Neural crest cell (in vitro differentiated cells): Measurements from ENCODE around the gene LPP. TPM values are rescaled to one million over a fixed set of nuclear protein-coding genes. Genes with fewer than 3 reads are reported as not detected.
A peak's percentile ranks its signal among the peaks of the same experiment; 100 is the strongest.
"Not testable (repeated sequence)": the region's sequence is repeated elsewhere in the genome, so short reads cannot be mapped to it uniquely, and the experiment has no call there.

Experiments used
- DNase-seq: peaks from one replicate; pipeline ENCODE4 v3.0.0; 2021; ENCODE audit warnings: low read depth, mixed read lengths, low spot score
- H3K27ac Mint-ChIP-seq: one replicate; pipeline ENCODE4 v1.8.0; 2021; ENCODE audit warnings: mild to moderate bottlenecking, mixed read lengths; ENCODE audit not compliant: unreplicated experiment
- H3K27me3 Mint-ChIP-seq: 2 replicates; pipeline ENCODE4 v1.8.0; 2021; ENCODE audit warnings: low read depth, mild to moderate bottlenecking, mixed read lengths
- H3K36me3 Mint-ChIP-seq: 2 replicates; pipeline ENCODE4 v1.8.0; 2021; ENCODE audit warnings: low read depth, mild to moderate bottlenecking, mixed read lengths
- H3K4me1 Mint-ChIP-seq: 2 replicates; pipeline ENCODE4 v1.8.0; 2021; ENCODE audit warnings: mixed read lengths
- H3K4me3 Mint-ChIP-seq: one replicate; pipeline ENCODE4 v1.8.0; 2021; ENCODE audit warnings: mild to moderate bottlenecking, mixed read lengths
- H3K9me3 Mint-ChIP-seq: 2 replicates; pipeline ENCODE4 v1.8.0; 2021; ENCODE audit warnings: mixed read lengths
- CTCF ChIP-seq: fragments of 200-600 bp; sonication (generic); conservative IDR thresholded peaks from 2 replicates; pipeline ENCODE4 v1.5.0; 2021; ENCODE audit warnings: antibody characterized with exemption, mild to moderate bottlenecking
- total RNA-seq: library from RNA; stranded (reverse); gene quantifications from 2 replicates; pipeline ENCODE4 v1.2.1, GENCODE V29; 2021

LPP gene
- total RNA-seq, 1 donor from 2014 or later = 38.7 TPM

GRCh38 chr3:188634285-188634684 is 480.3 kb downstream of the LPP start:
- Mint-ChIP-seq H3K4me1 (no peaks in the 10 kb centered on the region), H3K4me3 (no peak overlapping the region), H3K27me3 (no peaks in the 10 kb centered on the region), H3K9me3 (peaks cover 6% of the 10 kb centered on the region), H3K36me3 (peaks cover 21% of the 10 kb centered on the region), H3K27ac (peak overlapping the region; percentile 84)
- TF ChIP-seq CTCF = no peak
- DNase-seq = no peak

GRCh38 chr3:188635258-188636042 is 481.5 kb downstream of the LPP start:
- H3K27ac Mint-ChIP-seq = peak overlapping the region; percentile 6
- peaks cover 17% of the 10 kb centered on the region for H3K36me3 Mint-ChIP-seq
- H3K4me1 Mint-ChIP-seq = no peaks in the 10 kb centered on the region
- no peak overlapping the region for H3K4me3 Mint-ChIP-seq
- no peaks in the 10 kb centered on the region for H3K27me3 Mint-ChIP-seq
- no peak for DNase-seq
- no peak for TF ChIP-seq CTCF
- peaks cover 6% of the 10 kb centered on the region for H3K9me3 Mint-ChIP-seq

- H3K4me3 Mint-ChIP-seq, H3K4me1 Mint-ChIP-seq, H3K27ac Mint-ChIP-seq, H3K9me3 Mint-ChIP-seq, DNase-seq, H3K27me3 Mint-ChIP-seq: not testable (repeated sequence)
- peaks cover 14% of the 10 kb centered on the region for H3K36me3 Mint-ChIP-seq
These were observed 482.3 kb downstream of the LPP start for GRCh38 chr3:188636292-188636691.

- Mint-ChIP-seq H3K27me3 (no peaks in the 10 kb centered on the region), H3K36me3 (peaks cover 5% of the 10 kb centered on the region), H3K4me1 (no peaks in the 10 kb centered on the region), H3K9me3 (no peaks in the 10 kb centered on the region), H3K4me3 (no peak overlapping the region), H3K27ac (no peak overlapping the region)
- no peak for TF ChIP-seq CTCF
- no peak for DNase-seq
These were observed 487.1 kb downstream of the LPP start for GRCh38 chr3:188641076-188641475.

- Mint-ChIP-seq H3K9me3 (no peaks in the 10 kb centered on the region), H3K36me3 (no peaks in the 10 kb centered on the region)
These were observed 489.8 kb downstream of the LPP start for GRCh38 chr3:188643736-188644135.

More at GRCh38 chr3:188643736-188644135, 489.8 kb downstream of the LPP start:
- no peak for TF ChIP-seq CTCF
- Mint-ChIP-seq H3K4me3 (no peak overlapping the region), H3K27ac (no peak overlapping the region), H3K27me3 (no peaks in the 10 kb centered on the region), H3K4me1 (peaks cover 7% of the 10 kb centered on the region)
- DNase-seq = no peak
